Keratinocyte (primary cell): Measurements from ENCODE around the gene ANKRD34A. TPM values are rescaled to one million over a fixed set of nuclear protein-coding genes. Genes with fewer than 3 reads are reported as not detected.

Experiments used
- DNase-seq: peaks from one replicate; pipeline ENCODE4 v3.0.0-alpha.2; 2011; ENCODE audit warnings: low read depth, missing footprints, low spot score
- FAIRE-seq: peaks from 2 replicates; lab custom pipeline; 2011; peaks lifted over from hg19 to GRCh38; lab: Jason Lieb, UNC
- H2AFZ ChIP-seq: 2 replicates; pipeline ENCODE4 v1.6.0; 2012; ENCODE audit warnings: low read length, control low read depth, inconsistent platforms; ENCODE audit not compliant: control insufficient read depth
- H3K27ac ChIP-seq: 2 replicates; pipeline ENCODE4 v1.5.1; 2011; ENCODE audit warnings: low read length; ENCODE audit not compliant: control insufficient read depth, insufficient read depth
- H3K27me3 ChIP-seq: 3 replicates; pipeline ENCODE4 v1.6.0; 2011; ENCODE audit warnings: low read length; ENCODE audit not compliant: control insufficient read depth, insufficient read depth; ENCODE audit errors: extremely low read depth
- H3K36me3 ChIP-seq, 2 experiments: 2 replicates in 1 of 2; 3 replicates in 1 of 2; pipeline ENCODE4 v1.5.1; 2011; ENCODE audit warnings: low read length in 2 of 2, mild to moderate bottlenecking in 1 of 2; ENCODE audit not compliant: control insufficient read depth in 2 of 2, insufficient read depth in 2 of 2; ENCODE audit errors: extremely low read depth in 1 of 2
- H3K4me1 ChIP-seq: 3 replicates; pipeline ENCODE4 v1.5.1; 2011; ENCODE audit warnings: low read length; ENCODE audit not compliant: control insufficient read depth, insufficient read depth; ENCODE audit errors: extremely low read depth
- H3K4me2 ChIP-seq: 3 replicates; pipeline ENCODE4 v1.6.0; 2011; ENCODE audit warnings: low read depth, low read length; ENCODE audit not compliant: control insufficient read depth, insufficient read depth; ENCODE audit errors: extremely low read depth
- H3K4me3 ChIP-seq, 3 experiments: fragments of 200-600 bp in 1 of 3; sonication (generic) in 1 of 3; 2 replicates in 2 of 3; 3 replicates in 1 of 3; pipeline ENCODE4 v1.5.1; 2011 to 2016; ENCODE audit warnings: low read length in 3 of 3, mild to moderate bottlenecking in 3 of 3, control low read depth in 2 of 3, inconsistent platforms in 1 of 3, low read depth in 1 of 3, mixed read lengths in 1 of 3, mixed run types in 1 of 3, moderate library complexity in 1 of 3; ENCODE audit not compliant: control insufficient read depth in 2 of 3, insufficient read depth in 2 of 3; ENCODE audit errors: extremely low read depth in 1 of 3
- H3K79me2 ChIP-seq: 2 replicates; pipeline ENCODE4 v1.6.0; 2012; ENCODE audit warnings: low read length; ENCODE audit not compliant: control insufficient read depth, insufficient read depth
- H3K9ac ChIP-seq: 3 replicates; pipeline ENCODE4 v1.6.0; 2011; ENCODE audit warnings: low read length; ENCODE audit not compliant: control insufficient read depth, insufficient read depth; ENCODE audit errors: extremely low read depth
- H3K9me1 ChIP-seq: 3 replicates; pipeline ENCODE4 v1.6.0; 2011; ENCODE audit warnings: low read length; ENCODE audit not compliant: control insufficient read depth, insufficient read depth; ENCODE audit errors: extremely low read depth
- H3K9me3 ChIP-seq: 2 replicates; pipeline ENCODE4 v1.5.1; 2012; ENCODE audit warnings: low read depth, low read length; ENCODE audit not compliant: control insufficient read depth
- H4K20me1 ChIP-seq: 3 replicates; pipeline ENCODE4 v1.6.0; 2011; ENCODE audit warnings: low read length; ENCODE audit not compliant: control insufficient read depth, insufficient read depth; ENCODE audit errors: extremely low read depth
- EZH2 ChIP-seq: IDR thresholded peaks from one replicate; pipeline ENCODE4 v1.6.1; 2012; ENCODE audit warnings: inconsistent platforms, mild to moderate bottlenecking, low read length, moderate library complexity
- dilution Hi-C: fragments of 300-500 bp; cut with MboI; formaldehyde crosslinking; loops from one replicate; pipeline ENCODE4 v1.7.0; 2020; ENCODE audit warnings: low sequenced_read_pairs; ENCODE audit not compliant: extremely low pct_ligation_motif_present
- polyA plus RNA-seq, 5 experiments: library from polyadenylated mRNA; depleted of rRNA in 3 of 5; stranded (reverse) in 3 of 5; stranded (forward) in 1 of 5; unstranded in 1 of 5; fragments of >200 nt; gene quantifications; 1 replicate in 1 of 5; 2 replicates in 3 of 5; 3 replicates in 1 of 5; pipeline versions ENCODE4 v1.2.1 to v1.2.3, GENCODE V29; 2011 to 2012; ENCODE audit warnings: missing spikeins in 2 of 5, low read depth in 1 of 5, low replicate concordance in 1 of 5
- TF ChIP-seq, protein P1 (sequence below), 3 experiments: IDR thresholded peaks in 1 of 3; conservative IDR thresholded peaks in 1 of 3; optimal IDR thresholded peaks in 1 of 3; 2 replicates in 2 of 3; 3 replicates in 1 of 3; pipeline versions ENCODE3 to v1.5.1; 2011; ENCODE audit warnings: low read length in 3 of 3, mild to moderate bottlenecking in 3 of 3, moderate library complexity in 2 of 3, control low read depth in 1 of 3, inconsistent platforms in 1 of 3; ENCODE audit not compliant: insufficient read depth in 2 of 3; ENCODE audit errors: extremely low read depth in 1 of 3

ANKRD34A gene
- polyA plus RNA-seq, 1 donor (not counting 4 experiments of a cell fraction or from before 2014, with no cell fraction given): 0.83 TPM

GRCh38 chr1:145999321-146000024, 35.1 kb upstream of the ANKRD34A start:
- Histone ChIP-seq H3K4me3 (no peak overlapping the region), H3K4me1 (peaks cover 44% of the 10 kb centered on the region), H3K9me3 (no peaks in the 10 kb centered on the region), H4K20me1 (no peaks in the 10 kb centered on the region), H3K4me2 (no peak overlapping the region), H3K9ac (no peak overlapping the region), H3K36me3 (peaks cover 3 to 4% of the 10 kb centered on the region in 2 experiments), H3K27ac (no peak overlapping the region), H3K27me3 (no peaks in the 10 kb centered on the region), H3K79me2 (peaks cover 8% of the 10 kb centered on the region), H2AFZ (peak overlapping the region; percentile 67), H3K9me1 (no peaks in the 10 kb centered on the region)
- dilution Hi-C loops: no loop called here
- TF ChIP-seq, protein P1, sequence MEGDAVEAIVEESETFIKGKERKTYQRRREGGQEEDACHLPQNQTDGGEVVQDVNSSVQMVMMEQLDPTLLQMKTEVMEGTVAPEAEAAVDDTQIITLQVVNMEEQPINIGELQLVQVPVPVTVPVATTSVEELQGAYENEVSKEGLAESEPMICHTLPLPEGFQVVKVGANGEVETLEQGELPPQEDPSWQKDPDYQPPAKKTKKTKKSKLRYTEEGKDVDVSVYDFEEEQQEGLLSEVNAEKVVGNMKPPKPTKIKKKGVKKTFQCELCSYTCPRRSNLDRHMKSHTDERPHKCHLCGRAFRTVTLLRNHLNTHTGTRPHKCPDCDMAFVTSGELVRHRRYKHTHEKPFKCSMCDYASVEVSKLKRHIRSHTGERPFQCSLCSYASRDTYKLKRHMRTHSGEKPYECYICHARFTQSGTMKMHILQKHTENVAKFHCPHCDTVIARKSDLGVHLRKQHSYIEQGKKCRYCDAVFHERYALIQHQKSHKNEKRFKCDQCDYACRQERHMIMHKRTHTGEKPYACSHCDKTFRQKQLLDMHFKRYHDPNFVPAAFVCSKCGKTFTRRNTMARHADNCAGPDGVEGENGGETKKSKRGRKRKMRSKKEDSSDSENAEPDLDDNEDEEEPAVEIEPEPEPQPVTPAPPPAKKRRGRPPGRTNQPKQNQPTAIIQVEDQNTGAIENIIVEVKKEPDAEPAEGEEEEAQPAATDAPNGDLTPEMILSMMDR (optimal IDR thresholded peaks at IDR 0.05 in 1 of 3, IDR thresholded peaks at IDR 0.05 in 1 of 3, conservative IDR thresholded peaks at IDR 0.05 in 1 of 3; ENCODE audit: extremely low read depth in 1 of 3, insufficient read depth in 2 of 3, low read length in 3 of 3): no peak
- no peak for TF ChIP-seq EZH2
- FAIRE-seq: no peak
- DNase-seq: no peak

GRCh38 chr1:145997718-145998023, 33.3 kb upstream of the ANKRD34A start:
- Histone ChIP-seq H3K4me2 (peak overlapping the region; percentile 97), H3K9me3 (no peaks in the 10 kb centered on the region), H2AFZ (no peak overlapping the region), H3K27me3 (no peaks in the 10 kb centered on the region), H3K4me3 (no peak overlapping the region), H3K79me2 (peaks cover 8% of the 10 kb centered on the region), H4K20me1 (no peaks in the 10 kb centered on the region), H3K4me1 (peaks cover 55% of the 10 kb centered on the region), H3K9ac (no peak overlapping the region), H3K36me3 (peaks cover 13 to 15% of the 10 kb centered on the region in 2 experiments), H3K9me1 (no peaks in the 10 kb centered on the region), H3K27ac (peak overlapping the region; percentile 95)
- FAIRE-seq (no peak), DNase-seq (no peak)
- dilution Hi-C loops: no loop called here
- TF ChIP-seq EZH2: no peak
- TF ChIP-seq, protein P1 (optimal IDR thresholded peaks at IDR 0.05 in 1 of 3, IDR thresholded peaks at IDR 0.05 in 1 of 3, conservative IDR thresholded peaks at IDR 0.05 in 1 of 3; ENCODE audit: extremely low read depth in 1 of 3, insufficient read depth in 2 of 3, low read length in 3 of 3): no peak
